ENCODE measurements around the gene DERA. TPM values are rescaled to one million over a fixed set of nuclear protein-coding genes. Genes with fewer than 3 reads are reported as not detected.
"Not testable (repeated sequence)": the region's sequence is repeated elsewhere in the genome, so short reads cannot be mapped to it uniquely, and the experiment has no call there.

DERA gene
- total RNA-seq, 1 donor from 2014 or later, result 15.3 TPM

GRCh38 chr12:15899282-15899870 is 11.8 kb upstream of the DERA start:
- intact Hi-C loops (cut with micrococcal nuclease), result loop anchor here (1.0 to 5.0 kb wide), 5 partner anchors 12 to 309 kb away; partner anchors contain the start of genes DERA, EPS8 and STRAP

GRCh38 chr12:15904378-15904920 is 6.7 kb upstream of the DERA start:
- intact Hi-C loops (cut with micrococcal nuclease), result no loop called here

GRCh38 chr12:15910468-15910863 is 666 bp upstream of the DERA start:
- intact Hi-C loops (cut with micrococcal nuclease), result loop anchor here (5.0 kb wide), 2 partner anchors 123 to 318 kb away; partner anchors contain the start of gene EPS8

- intact Hi-C loops (cut with micrococcal nuclease), result loop anchor here (1.0 to 5.0 kb wide), 5 partner anchors 13 to 378 kb away; partner anchors contain the start of genes EPS8 and STRAP
Observed at GRCh38 chr12:15911931-15912330, 799 bp downstream of the DERA start.

GRCh38 chr12:15914131-15914530 is 3.0 kb downstream of the DERA start:
- intact Hi-C loops (cut with micrococcal nuclease), result loop anchor here (5.0 kb wide), 2 partner anchors 127 to 322 kb away; partner anchors contain the start of gene EPS8

GRCh38 chr12:15918066-15918465 is 6.9 kb downstream of the DERA start:
- intact Hi-C loops (cut with micrococcal nuclease), result no loop called here

- intact Hi-C loops (cut with micrococcal nuclease), result no loop called here
Observed at GRCh38 chr12:15919418-15919817, 8.3 kb downstream of the DERA start.

- intact Hi-C loops (cut with micrococcal nuclease), result no loop called here
Observed at GRCh38 chr12:15924956-15925355, 13.8 kb downstream of the DERA start.

- intact Hi-C loops (cut with micrococcal nuclease), result no loop called here
Observed at GRCh38 chr12:15928346-15928745, 17.2 kb downstream of the DERA start.

GRCh38 chr12:15928870-15929571 is 17.9 kb downstream of the DERA start:
- intact Hi-C loops (cut with micrococcal nuclease), result no loop called here

GRCh38 chr12:15931590-15932053 is 20.5 kb downstream of the DERA start:
- intact Hi-C loops (cut with micrococcal nuclease), result no loop called here

GRCh38 chr12:15932327-15932726 is 21.2 kb downstream of the DERA start:
- intact Hi-C loops (cut with micrococcal nuclease), result no loop called here

GRCh38 chr12:15932971-15933370 is 21.8 kb downstream of the DERA start:
- intact Hi-C loops (cut with micrococcal nuclease), result no loop called here

- intact Hi-C loops (cut with micrococcal nuclease), result no loop called here
Observed at GRCh38 chr12:15933751-15934150, 22.6 kb downstream of the DERA start.

GRCh38 chr12:15936751-15937150 is 25.6 kb downstream of the DERA start:
- intact Hi-C loops (cut with micrococcal nuclease), result no loop called here

- intact Hi-C loops (cut with micrococcal nuclease), result no loop called here
Observed at GRCh38 chr12:15937902-15938301, 26.8 kb downstream of the DERA start.

- intact Hi-C loops (cut with micrococcal nuclease), result no loop called here
Observed at GRCh38 chr12:15939111-15939510, 28.0 kb downstream of the DERA start.

- intact Hi-C loops (cut with micrococcal nuclease), result no loop called here
Observed at GRCh38 chr12:15942475-15942874, 31.3 kb downstream of the DERA start.

- intact Hi-C loops (cut with micrococcal nuclease), result not testable (repeated sequence)
Observed at GRCh38 chr12:15943519-15943918, 32.4 kb downstream of the DERA start.

- intact Hi-C loops (cut with micrococcal nuclease), result not testable (repeated sequence)
Observed at GRCh38 chr12:15948461-15948860, 37.3 kb downstream of the DERA start.

GRCh38 chr12:15955281-15955680 is 44.1 kb downstream of the DERA start:
- intact Hi-C loops (cut with micrococcal nuclease), result no loop called here

GRCh38 chr12:15956010-15956409 is 44.9 kb downstream of the DERA start:
- intact Hi-C loops (cut with micrococcal nuclease), result no loop called here
